HG03575 (cell line): ENCODE results near the gene KRT74.

Experiments used
- ATAC-seq: cut with Tn5 transposase; IDR thresholded peaks from one replicate; pipeline ENCODE4 v1.9.1; 2021; ENCODE audit not compliant: unreplicated experiment, insufficient number of reproducible peaks, low FRiP score; ENCODE audit errors: extremely low read depth

KRT74 gene

DNA sequence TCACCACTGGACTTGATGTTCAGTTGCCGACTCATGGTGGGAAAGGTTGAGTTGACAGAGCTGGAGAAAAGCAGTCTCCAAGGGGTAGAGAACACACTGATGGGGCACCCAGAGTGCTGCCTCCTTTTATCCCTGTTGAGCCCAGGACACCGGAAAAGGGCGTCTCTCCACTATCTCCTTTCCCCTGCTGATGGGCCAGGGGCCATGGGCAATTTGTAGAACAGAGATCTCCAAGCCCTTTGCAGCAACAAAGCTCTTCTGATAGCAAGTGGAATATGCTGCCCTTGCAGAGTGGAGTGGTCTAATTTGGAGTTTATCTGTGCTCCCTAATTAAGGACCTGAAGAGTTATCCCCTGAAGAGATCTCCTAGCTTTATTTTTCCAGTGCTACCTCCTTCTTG lies at the start of gene KRT74:
Gene KRT74 (minus strand): TSS at position 101 of the 400 bp plus-strand sequence. CDS start 66 bp downstream, at position 35.
- ATAC-seq: no peak

DNA sequence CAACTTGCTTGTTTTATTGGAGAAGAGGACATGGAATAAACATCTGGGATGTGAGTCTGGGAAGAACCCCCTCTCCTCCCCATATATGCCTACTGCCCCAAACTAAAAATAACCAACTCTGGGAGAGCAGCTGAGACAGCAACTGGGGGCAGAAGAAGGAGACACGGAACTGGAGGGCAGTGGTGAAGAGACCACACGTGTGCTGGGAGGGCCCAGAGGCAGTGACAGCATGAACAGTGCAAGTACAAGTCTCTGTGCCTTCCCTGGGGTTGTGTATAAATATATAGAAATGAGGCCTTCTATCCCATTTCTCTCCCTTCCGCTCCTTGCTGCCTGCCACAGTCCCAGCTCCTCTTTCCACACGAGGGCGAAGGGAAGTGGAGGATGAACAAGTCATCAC lies 48.7 kb upstream of the KRT74 start:
- ATAC-seq: no peak

GRCh38 chr12:52618866-52619265 lies 45.2 kb upstream of the KRT74 start:
- no peak for ATAC-seq

GRCh38 chr12:52618216-52618615 lies 44.6 kb upstream of the KRT74 start, which contains the start of gene KRT73:
Gene KRT73 (minus strand): TSS chr12:52618559. CDS start chr12:52618524, 35 bp downstream.
- ATAC-seq: no peak

DNA sequence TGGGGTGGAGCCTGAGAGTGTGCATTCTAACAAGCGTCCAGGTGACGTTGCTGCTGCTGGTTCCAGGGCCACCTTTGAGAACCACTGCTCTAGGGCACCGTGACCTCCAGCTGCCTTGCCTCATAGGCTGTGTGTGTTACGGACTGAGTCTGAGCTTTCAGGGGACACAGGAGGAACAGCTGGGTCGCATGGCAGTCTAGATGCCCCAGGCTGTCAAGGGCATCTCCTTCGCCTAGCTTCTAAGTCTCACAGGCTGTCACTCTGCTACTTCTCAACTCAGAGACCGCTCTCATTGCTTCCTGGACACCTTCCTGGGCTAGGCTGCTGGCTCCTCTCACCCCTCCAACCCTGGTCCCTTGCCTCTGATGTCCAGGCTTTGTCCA lies 43.8 kb upstream of the KRT74 start:
- ATAC-seq: no peak

DNA sequence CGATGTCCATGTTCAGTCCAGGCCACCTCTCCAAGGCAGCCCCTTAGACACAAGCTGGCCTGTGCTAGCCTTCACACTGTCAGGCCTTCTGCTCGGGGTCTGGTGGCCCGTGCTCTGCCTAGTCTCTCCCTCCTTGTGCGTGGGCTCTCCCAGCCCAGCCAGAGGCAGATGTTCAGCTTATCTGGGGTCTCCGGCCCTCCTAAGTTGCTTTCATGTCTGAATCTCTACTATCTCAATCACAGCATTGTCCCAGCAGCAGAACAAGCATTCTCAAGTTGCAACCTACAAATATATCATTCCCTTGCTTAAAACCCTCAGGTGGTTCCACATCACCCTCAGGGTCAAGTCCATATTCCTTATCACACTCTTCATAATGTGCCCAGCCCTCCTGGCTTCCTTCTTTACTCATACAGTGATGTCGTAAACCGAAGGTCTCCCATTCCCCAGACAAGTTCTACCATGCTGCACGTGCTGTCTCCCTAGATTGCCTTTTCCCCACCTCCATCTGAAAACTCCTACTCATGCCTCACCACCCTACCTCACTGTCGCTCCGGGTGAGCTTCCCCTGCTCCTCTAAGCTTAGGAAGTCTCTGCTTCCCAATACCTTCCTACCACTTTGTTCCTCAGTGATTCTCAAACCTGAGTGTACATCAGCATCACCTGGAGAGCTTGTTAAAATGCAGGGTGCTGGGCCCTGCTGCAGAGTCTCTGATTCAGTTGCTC lies 43.2 kb upstream of the KRT74 start:
- ATAC-seq: no peak

DNA sequence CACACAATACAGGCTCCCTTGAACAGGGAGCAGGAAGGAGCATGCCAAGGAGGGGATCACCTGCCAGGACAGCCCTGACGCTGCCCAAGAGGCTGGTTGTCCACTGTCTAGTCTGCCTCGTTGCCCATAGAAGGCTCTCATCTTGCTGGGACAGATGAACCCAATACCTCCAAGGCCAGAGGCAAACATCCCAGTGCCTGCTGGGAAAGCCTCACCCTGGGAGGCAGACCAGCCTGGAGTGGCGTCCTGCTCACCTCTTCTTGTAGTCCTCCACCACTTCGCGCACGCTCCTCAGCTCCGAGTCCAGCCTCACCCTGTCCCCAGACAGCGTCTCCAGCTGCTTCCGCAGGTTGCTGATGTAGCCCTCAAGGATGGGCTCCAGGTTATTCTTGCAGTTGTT lies 42.3 kb upstream of the KRT74 start:
- no peak for ATAC-seq

GRCh38 chr12:52615208-52615868 lies 41.7 kb upstream of the KRT74 start:
- no peak for ATAC-seq

DNA sequence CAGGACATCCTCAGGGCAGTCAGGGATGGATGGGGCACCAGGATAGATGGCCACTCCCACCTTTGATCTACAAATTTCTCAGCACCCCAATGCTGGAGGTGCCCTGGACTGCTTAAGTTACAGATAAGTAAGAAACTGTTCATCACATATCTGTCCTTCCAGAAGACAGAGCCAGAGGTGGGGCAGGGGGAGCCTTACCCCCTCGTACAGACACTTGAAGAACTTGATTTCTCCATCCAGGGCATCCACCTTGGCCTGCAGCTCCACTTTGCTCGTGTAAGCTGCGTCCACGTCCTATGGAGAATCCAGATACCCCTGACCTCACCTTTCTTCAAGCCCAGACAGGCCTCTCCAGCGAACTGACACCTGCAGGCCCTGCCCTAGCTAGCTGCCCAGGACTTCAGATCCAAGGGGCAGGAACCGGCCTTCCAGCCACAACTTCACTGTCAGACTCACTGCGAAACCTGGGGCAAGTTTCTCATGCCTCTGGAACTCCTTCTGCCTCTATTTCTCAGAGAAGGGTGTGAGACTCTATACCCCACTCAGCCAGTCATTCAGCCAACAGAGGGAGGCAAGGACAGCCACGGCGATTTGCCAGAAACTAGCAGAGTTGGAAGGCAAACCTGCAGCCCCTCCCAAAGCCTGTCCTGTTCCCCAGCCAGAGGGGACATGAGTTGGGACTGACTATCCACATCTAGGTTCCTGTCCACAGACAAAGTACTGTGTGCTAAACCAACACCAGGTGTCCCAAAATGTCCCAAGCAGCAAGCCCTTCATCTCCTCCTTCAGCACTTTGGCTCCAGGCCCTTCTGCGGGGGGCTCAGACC lies 41.0 kb upstream of the KRT74 start:
- no peak for ATAC-seq

DNA sequence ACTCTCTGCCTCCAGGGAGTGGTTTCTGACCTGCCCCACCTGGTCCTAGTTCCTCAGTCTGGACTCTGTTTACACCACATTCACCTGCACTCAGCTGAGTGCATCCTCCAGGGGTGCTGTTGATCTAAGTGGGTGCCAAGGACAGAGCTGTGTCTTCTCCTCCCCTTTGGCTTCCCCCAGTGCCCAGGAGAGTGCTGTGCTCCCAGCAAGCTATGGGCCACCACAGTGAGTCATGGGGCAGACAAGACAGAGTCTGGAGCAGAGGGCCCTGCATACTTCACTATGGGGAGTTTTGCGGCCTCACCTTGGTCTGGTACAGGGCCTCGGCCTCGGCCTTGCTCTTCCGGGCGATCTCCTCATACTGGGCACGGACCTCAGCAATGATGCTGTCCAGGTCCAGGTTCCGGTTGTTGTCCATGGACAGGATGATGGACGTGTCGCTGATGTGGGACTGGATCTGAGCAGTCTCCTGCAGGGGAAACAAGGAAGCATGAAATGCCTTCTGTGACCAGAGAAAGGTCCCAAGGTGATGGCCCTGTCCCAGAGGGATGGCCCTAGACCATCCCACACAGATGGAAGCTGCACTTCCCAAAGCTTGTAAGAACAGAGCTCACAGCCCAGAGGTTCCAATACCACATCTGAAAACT lies 39.9 kb upstream of the KRT74 start:
- no peak for ATAC-seq

- ATAC-seq: no peak
These were observed 39.1 kb upstream of the KRT74 start for GRCh38 chr12:52612431-52613383.

GRCh38 chr12:52611080-52611468 lies 37.4 kb upstream of the KRT74 start:
- ATAC-seq: no peak

DNA sequence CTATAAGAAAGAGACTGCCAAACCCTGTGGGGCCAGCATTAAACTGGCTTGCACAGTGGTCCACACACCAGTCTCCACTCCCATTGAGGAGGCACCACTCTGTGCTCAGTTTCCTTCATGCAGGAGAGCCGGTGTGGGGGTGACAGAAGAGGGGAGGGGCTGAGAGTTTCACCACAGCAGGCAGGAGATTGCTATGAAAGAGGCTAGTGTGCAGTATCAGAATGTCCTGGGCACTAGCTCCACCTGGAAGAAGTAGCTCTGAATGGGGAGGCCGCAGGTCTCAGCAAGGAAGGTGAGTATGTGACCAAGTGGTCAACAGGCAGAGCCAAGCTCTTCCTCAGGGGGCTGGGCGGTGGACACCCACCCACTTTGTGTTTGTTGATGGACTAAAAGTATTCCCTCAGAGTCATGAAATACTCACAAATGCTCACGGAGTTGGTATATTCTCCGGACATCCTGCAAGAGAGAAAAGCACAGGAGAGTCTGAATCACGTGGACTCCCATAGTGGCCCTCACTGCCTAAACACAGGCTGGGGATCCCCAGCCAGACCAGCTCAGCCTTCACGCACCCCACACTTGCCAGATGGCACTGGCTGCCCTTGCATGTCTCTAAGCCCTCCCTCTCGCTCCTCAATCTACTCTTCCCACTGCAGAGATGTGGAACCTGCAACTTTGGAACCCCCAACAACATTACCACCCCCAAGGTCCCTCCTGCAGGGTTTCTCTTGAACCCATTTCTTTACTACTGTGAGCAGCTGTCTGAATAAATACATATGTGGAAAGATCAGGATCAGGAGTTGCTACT lies 35.4 kb upstream of the KRT74 start:
- no peak for ATAC-seq

GRCh38 chr12:52608161-52608560 lies 34.5 kb upstream of the KRT74 start:
- no peak for ATAC-seq

GRCh38 chr12:52607314-52607713 lies 33.7 kb upstream of the KRT74 start:
- no peak for ATAC-seq

GRCh38 chr12:52606581-52607218 lies 33.1 kb upstream of the KRT74 start:
- ATAC-seq: no peak

DNA sequence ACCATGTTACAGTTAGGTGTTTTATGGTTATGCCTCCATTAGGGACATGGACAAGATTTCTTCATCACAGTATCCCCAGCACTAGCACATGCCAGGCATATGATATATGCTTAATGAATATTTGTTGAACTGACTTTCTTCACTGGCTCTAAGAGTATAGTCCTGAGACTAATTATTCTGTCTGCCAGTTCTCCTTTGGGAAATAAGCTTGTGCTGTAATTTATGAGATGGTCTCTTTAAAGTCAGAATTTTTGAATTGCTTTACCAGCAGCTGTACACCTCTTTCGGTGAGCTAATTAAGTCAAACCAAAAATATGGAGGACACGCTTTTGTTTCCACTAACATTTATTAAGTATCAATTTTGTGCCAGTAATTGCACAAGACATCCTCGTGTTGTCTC lies 32.5 kb upstream of the KRT74 start:
- no peak for ATAC-seq
